EH (cell line): ENCODE data around the gene PLXNA4.

ENCODE experiments used
- DNase-seq: peaks from one replicate; pipeline ENCODE4 v3.0.0-alpha.2; 2015; ENCODE audit warnings: low read depth

The PLXNA4 gene

GRCh38 chr7:132352800-132353199 lies 223.5 kb downstream of the PLXNA4 start:
- DNase-seq, result no peak

- DNase-seq, result no peak
Observed at GRCh38 chr7:132351954-132352499, 224.2 kb downstream of the PLXNA4 start.

- no peak for DNase-seq
Observed at GRCh38 chr7:132350741-132351140, 225.5 kb downstream of the PLXNA4 start.

GRCh38 chr7:132349075-132349474 lies 227.2 kb downstream of the PLXNA4 start:
- DNase-seq, result no peak

- no peak for DNase-seq
Observed at GRCh38 chr7:132348341-132348740, 227.9 kb downstream of the PLXNA4 start.

DNA sequence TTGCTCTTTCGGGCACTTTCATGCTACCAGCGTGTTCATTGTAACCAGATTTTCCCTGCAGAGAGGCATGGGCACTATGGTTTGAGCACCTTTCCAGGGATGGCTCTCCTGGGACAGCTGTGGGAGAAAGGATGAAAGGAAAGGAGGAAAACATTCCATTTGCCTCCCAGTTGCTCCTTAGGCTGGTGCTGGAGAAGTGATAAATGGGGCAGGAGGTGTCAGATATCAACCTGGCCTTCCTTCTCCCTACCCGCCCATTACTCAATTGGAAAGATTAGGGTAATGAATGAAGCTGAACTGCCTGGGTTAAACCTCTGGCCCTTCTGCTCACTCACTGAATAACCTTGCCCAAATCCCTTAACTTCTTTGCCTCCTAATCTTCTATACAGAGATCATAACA lies 228.4 kb downstream of the PLXNA4 start:
- DNase-seq, result no peak

- DNase-seq, result no peak
Observed at GRCh38 chr7:132347123-132347522, 229.1 kb downstream of the PLXNA4 start.

GRCh38 chr7:132345543-132346129 lies 230.6 kb downstream of the PLXNA4 start:
- no peak for DNase-seq

GRCh38 chr7:132345030-132345429 lies 231.2 kb downstream of the PLXNA4 start:
- DNase-seq, result no peak

DNA sequence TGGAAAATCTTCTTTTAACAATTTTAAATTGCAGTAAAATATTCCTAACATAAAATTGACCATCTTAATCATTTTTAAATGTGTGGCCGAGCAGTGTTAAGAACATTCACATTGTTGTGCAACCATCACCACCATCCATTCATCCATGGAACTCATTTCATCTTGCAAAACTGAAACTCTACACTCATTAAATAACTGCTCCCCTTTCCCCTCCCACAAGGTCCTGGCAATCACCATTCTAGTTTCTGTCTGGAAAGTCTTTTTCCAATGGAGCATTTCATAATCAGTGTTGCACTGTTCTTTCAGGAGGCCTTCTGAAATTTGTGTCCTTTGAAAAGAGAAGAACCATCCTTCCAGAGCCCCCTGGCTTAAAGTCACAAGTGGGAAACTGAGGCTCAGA lies 233.1 kb downstream of the PLXNA4 start:
- DNase-seq, result no peak

- no peak for DNase-seq
Observed at GRCh38 chr7:132337450-132338080, 238.7 kb downstream of the PLXNA4 start.

- no peak for DNase-seq
Observed at GRCh38 chr7:132336797-132337196, 239.5 kb downstream of the PLXNA4 start.

DNA sequence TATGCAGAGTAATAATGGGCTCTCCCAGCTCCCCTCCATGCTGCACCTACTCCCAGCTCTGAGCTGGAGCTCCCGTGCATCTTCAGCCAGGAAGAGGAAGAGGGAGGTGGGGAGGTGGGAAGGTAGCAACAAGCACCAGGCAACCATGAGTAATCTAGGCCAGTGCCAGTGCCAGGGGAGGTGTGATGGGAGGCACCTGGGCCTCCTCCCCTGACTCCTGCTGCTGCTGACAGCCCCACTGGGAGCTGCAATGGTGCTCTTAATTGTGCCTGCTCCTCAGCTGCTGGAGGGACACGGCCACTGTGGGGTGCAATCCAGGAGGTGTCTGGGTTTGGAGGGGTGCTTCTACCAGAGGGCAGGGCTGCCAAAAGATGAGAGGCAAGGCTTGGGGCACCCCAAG lies 243.0 kb downstream of the PLXNA4 start:
- DNase-seq, result no peak

DNA sequence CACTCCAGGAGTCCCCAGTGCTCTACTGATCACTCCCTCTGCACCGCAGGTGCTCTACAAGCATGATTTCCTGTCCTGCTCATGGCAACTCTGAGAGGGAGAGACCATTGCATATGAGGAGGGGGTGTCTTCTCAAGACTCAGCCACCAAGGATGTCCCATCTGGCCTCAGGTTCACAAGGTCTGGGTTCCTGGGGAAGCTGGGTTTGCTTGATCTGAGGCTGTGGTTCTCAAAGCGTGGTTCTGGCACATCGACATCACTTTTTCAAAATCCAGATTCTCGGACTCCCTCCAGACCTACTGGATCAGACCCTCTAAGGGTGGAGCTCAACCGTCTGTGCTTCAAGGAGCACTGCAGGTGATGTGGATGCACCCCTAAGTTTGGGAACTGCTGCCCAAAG lies 247.5 kb downstream of the PLXNA4 start:
- no peak for DNase-seq

DNA sequence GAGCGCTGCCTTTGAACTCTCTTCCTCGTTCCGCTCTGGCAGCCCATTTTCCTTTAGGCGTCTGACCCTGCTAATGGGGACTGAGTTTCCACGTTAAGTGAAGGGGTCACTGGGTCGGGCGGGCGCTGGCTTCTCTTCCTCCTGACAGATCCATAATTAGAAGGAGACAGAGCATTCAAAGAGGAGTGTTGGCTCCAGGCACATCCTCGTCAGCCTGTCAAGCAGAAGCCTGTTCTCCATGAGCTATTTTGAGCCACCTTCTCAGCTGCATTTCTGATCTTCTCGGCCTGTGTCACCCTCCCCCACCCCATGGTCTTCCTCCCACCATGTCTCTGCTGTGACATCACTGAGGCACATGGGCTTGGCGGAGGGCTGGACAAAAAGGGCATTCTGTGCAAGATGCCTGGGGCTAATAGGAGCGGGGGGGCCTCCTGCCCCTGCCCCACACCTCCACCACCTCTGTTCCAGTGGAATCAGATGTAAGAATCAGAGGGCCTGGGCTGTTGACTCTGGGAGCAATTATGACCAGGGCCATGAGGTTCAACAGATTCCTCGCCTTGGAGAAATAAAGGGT lies 248.1 kb downstream of the PLXNA4 start:
- no peak for DNase-seq

DNA sequence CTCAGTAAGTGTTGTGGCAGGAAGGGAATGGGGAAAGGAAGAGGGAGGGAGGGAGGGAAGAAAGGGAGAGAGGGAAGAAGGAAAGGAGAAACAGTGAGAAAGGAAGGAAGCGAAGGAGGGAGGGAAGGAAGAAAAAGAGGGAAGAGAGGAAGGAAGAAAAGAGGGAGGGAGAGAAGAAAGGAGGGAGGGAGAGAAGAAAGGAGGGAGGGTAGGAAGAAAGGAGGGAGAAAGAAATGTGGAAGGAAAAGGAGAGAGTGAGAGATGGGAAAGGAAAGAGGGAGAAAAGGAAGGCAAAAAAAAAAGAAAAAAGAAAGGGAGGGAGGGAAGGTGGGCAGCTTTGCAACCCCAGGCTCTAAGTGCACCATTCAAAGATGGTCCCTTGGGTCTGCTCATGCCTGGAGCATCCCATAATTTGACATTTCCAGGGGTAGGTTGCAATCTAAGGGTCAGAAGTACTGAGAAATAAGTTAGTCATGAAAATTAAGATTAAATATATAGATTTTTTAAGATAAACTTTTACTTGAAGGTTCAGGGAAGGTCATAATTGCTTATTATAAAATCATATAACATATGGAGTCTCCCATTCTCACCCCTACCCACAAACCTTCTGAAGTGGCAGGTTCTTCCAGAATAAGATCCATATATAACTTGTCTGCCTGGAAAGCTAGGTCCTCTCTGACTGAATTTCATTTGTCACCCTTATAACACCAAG lies 249.2 kb downstream of the PLXNA4 start:
- DNase-seq, result no peak

GRCh38 chr7:132322970-132323369 lies 253.3 kb downstream of the PLXNA4 start:
- no peak for DNase-seq

GRCh38 chr7:132321387-132321786 lies 254.9 kb downstream of the PLXNA4 start:
- DNase-seq, result peak; percentile 1

DNA sequence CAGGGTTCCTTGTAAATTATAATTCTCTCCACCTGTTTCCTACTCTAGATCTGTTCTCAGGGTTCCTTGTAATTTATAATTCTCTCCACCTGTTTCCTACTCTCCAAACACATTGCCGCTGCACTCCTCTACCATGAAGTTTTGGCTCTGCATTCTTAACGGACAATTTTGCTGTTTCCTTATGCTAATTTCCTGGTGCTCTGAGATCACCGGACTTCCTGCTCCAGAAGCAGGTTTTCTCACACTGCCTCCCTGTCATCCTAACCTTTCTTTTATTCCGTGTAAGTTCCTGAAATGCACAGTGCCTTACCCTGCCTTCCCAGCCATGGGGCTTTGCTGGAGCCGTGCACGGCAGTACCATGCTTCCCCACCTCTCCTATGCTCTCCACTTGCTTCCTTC lies 256.8 kb downstream of the PLXNA4 start:
- no peak for DNase-seq

DNA sequence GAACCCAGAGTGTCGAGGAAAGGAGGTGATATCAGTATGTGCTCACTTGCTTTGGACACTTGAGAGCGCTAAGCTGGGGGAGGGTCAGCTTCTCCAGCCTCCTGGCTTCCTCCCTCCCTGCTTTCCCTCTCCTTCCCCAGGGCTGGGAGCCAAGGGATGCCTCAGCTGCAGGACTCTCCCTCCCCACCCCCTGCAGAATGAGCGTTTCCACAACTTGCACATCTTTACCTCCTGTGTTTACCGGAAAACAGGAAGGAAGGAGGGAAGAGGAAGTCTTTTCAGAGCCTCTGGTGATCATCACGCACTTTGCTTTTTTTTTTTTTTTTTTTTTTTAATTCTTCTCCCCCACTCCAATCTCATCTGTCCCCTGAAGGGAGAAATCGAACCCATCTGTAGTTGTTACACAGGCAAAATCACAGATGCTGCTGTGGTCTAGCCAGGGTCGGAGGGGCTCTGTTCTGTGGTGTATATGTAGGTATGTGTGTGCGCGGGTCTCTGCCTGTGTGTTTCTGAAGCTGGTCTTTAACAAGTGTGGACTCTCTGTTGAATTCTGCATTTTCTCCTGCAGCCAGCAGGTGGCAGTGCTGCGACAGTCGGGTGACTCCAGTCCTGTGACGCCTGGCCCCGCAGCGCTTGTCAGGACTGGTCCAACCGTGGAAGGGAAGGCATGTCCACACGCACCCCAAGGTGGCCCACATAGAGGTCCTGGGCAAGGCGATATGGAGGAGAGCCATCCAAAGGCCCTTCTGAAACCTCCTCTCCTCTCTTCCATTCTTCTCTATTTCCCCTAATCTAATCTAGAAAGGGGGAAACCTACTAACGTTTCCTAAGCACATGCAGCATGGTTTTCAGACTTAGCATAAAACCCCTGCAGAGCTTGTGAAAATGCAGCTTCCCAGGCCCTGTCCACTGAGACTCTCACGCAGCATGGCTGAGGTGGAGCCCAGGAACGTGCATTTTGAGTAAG lies 257.6 kb downstream of the PLXNA4 start:
- DNase-seq, result peak; percentile 77

DNA sequence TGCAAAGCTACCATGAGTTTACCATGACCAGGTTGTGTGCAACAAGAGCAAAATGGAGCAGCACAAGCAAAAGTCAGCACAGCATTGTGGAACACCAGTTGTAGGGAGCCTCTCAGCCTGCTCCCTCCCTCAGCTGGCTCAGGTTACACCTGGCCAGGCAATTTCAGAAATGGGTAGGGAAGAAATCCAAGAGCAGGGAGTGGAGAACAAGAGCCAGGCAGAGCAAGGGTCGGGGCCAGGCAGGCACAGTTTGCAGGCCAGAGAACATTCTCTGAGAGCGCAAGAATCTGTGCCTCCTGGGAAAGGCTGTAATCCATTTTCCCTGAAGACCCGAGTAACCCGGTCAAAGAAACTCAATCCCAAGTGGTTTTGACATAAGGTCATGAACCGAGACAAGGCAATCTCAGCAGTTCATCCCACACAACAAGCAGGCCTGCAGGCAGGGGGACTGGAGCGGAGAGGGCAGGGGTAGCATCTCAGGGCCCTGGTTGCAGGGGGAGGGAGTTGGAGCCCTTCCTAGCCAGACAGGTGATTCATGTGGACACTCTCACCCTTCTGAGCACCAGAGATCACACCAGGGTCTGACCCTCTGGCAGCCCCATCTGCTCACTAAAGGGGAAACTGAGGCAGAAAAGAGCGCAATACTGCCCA lies 258.4 kb downstream of the PLXNA4 start:
- no peak for DNase-seq
